ENCODE results near the gene SHH. TPM values are rescaled to one million over a fixed set of nuclear protein-coding genes. Genes with fewer than 3 reads are reported as not detected.
A peak's percentile ranks its signal among the peaks of the same experiment; 100 is the strongest.

Gene SHH
- total RNA-seq, 2 experiments from 2014 or later = not detected

DNA sequence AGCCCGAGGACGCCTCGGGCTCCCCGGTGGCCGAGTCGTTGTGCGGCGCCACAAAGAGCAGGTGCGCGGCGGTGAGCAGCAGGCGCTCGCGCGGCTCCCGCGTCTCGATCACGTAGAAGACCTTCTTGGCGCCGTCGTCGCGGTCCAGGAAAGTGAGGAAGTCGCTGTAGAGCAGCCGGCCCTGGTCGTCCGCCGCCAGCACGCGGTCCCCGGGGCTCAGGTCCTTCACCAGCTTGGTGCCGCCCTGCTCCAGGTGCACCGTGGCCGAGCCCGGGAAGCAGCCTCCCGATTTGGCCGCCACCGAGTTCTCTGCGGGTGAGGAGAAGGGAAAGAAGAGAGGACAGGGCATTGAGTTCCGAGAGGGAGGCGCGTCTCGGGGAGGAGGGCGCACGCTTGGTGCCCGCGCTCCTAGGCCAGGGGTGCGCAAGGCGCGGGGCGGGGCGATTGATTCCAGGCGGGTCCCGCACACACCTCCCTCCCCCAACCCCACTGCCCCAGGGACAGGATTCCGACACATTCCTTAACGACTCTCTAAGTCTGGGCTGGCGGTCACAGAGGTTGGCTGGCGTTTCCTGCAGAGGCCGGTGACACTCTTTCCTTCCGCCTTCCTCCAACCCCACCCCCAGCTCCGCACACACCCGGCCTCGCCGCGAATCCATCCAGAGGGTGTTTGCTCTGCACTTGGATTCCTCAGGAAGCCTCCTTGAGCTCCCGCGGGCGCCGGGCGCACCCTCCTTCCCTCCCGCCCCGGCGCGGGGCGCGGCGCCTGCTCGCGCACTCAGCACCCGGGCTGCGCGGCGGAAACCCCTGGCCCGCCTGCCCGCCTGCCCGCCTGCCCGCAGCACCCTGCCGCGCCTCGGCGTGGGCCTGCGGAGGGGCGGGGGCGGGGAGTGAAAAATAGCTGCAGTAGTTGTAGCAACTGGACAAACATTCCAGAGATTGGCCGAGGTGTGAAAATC, 8.6 kb downstream of the SHH start:
- Mint-ChIP-seq H3K27me3 (peaks cover 68% of the 10 kb centered on the region), H3K9me3 (no peaks in the 10 kb centered on the region), H3K4me1 (peaks cover 28% of the 10 kb centered on the region), H3K27ac (no peak overlapping the region), H3K36me3 (ENCODE audit: low read depth) (no peaks in the 10 kb centered on the region), H3K4me3 (peak overlapping the region; percentile 72)
- peak; percentile 27 for DNase-seq
- CTCF ChIA-PET = interaction anchor here (0.6 kb wide), 1 partner anchor 838 kb away, joined by 3 read pairs; no protein-coding TSS in a partner anchor
- POLR2A ChIA-PET = no interaction called here

DNA sequence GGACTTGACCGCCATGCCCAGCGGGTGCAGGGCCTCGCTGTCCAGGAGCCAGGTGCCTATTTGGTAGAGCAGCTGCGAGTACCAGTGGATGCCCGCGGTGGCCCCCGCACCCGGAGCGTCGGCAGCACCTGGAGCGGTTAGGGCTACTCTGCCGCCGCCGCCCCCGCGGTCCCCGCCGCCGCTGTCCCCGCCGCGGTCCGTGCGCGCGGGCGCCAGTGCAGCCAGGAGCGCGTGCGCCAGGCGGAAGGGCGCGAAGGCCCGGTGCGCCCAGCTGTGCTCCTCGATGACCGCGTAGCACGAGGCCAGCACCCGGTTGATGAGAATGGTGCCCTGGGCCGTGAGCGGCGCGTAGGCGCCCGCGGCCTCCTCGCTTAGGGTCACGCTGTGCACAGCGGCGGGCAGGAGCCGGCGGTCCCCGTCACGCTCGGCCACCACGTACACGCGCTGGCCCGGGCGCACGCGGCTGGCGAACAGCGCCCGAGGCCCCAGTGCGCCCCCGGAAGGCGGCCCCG, 9.3 kb downstream of the SHH start:
- ChIA-PET POLR2A (no interaction called here), CTCF (no interaction called here)
- Mint-ChIP-seq H3K36me3 (ENCODE audit: low read depth) (no peaks in the 10 kb centered on the region), H3K4me3 (no peak overlapping the region), H3K27ac (no peak overlapping the region), H3K27me3 (peaks cover 72% of the 10 kb centered on the region), H3K9me3 (no peaks in the 10 kb centered on the region), H3K4me1 (peaks cover 30% of the 10 kb centered on the region)
- no peak for DNase-seq

DNA sequence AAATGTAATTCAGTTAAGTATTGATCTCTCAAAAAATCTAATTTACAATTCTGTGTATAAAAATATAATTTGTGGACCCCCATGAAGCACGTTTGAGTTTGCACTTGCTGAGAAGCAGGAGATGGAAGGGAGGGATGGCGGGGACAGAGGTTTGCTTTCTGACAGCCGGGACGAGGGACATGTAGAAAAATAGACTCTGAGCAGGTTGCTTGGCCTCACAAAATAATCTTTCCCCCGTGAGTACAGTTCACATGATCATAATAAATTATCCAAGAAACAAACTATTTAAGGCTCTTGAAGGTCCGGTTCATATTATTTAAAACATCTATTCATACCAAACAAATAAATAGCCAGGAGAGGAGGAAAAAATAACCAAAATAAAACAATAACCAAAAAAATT, 10.0 kb downstream of the SHH start:
- ChIA-PET CTCF (no interaction called here), POLR2A (no interaction called here)
- DNase-seq = no peak
- Mint-ChIP-seq H3K9me3 (no peaks in the 10 kb centered on the region), H3K36me3 (ENCODE audit: low read depth) (no peaks in the 10 kb centered on the region), H3K4me1 (peaks cover 23% of the 10 kb centered on the region), H3K4me3 (no peak overlapping the region), H3K27me3 (peaks cover 65% of the 10 kb centered on the region), H3K27ac (no peak overlapping the region)

DNA sequence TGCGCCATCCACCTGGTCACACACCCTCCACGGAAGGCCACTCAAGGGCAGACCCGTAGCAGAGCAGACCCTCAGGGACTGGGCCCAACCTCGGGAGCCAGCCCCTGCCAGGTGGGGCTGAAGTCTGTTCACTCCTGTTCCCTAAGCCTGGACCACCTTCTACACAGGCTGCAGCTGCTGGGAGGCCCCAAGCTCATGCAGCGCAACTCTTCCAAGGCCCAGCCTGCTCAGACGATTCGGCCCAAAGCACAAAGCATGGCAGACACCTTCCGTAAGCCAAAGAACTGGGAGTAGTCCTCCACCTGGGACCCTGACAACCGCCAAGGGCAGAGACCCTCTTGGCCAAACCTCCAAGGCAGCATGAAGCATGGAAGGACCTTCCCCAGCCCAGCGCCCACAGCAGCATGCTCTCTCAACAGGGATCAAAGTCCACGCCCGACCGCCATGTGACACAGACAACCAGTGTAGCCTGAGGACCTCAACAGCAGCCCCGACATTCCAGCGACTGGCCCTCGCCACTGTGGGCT, 11.5 kb downstream of the SHH start:
- CTCF ChIA-PET = no interaction called here
- Mint-ChIP-seq H3K9me3 (no peaks in the 10 kb centered on the region), H3K4me1 (peaks cover 17% of the 10 kb centered on the region), H3K4me3 (no peak overlapping the region), H3K27ac (no peak overlapping the region), H3K36me3 (ENCODE audit: low read depth) (no peaks in the 10 kb centered on the region), H3K27me3 (peaks cover 52% of the 10 kb centered on the region)
- DNase-seq = no peak
- POLR2A ChIA-PET = no interaction called here

DNA sequence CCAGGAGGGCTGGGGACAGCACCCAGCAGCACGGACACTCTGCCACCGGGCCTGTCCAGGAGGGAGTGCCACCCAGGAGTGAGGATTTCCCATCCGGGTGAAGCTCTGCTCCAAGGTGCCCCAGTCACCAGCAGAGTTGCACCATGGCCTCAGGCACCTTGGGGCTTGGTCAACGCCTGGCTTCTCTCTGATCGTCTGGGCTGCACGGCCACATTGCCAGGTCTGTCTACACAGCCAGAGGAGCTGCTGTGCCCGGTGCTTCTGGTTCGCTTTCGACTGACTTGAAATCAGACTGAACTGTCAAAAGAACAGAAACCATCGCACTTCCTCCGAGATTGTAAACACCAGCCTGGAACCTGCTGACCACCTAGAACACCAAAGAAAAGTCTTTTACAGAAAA, 12.0 kb downstream of the SHH start:
- ChIA-PET POLR2A (no interaction called here), CTCF (no interaction called here)
- peaks cover 16% of the 10 kb centered on the region for H3K4me1 Mint-ChIP-seq
- no peaks in the 10 kb centered on the region for H3K9me3 Mint-ChIP-seq
- no peak overlapping the region for H3K27ac Mint-ChIP-seq
- H3K4me3 Mint-ChIP-seq = no peak overlapping the region
- no peak for DNase-seq
- no peaks in the 10 kb centered on the region for H3K36me3 Mint-ChIP-seq (ENCODE audit: low read depth)
- peaks cover 53% of the 10 kb centered on the region for H3K27me3 Mint-ChIP-seq

DNA sequence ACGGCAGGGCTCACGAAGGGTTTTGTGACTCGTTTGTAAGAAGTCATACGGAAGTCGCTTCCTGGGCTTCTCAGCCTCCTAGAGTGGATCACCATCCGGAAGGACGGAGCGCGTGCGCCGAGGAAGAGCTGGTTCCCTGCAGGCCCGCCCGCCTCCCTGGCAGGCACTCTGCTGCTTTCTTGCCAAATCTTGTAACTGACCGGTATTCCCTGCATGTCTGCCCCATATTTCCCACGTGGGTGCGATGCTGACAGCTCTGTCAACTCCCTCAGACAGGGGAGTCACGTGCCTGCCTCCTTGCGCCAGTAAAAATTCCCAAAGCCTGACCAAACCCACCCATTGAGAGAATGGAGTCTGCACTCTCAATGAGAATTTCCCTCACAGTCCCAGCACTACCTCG, 12.7 kb downstream of the SHH start:
- no peak overlapping the region for H3K4me3 Mint-ChIP-seq
- CTCF ChIA-PET = interaction anchor here (1.4 kb wide), 1 partner anchor 201 kb away, joined by 3 read pairs; no protein-coding TSS in a partner anchor
- POLR2A ChIA-PET = no interaction called here
- DNase-seq = no peak
- H3K4me1 Mint-ChIP-seq = peaks cover 15% of the 10 kb centered on the region
- no peak overlapping the region for H3K27ac Mint-ChIP-seq
- peaks cover 51% of the 10 kb centered on the region for H3K27me3 Mint-ChIP-seq
- no peaks in the 10 kb centered on the region for H3K9me3 Mint-ChIP-seq
- no peaks in the 10 kb centered on the region for H3K36me3 Mint-ChIP-seq (ENCODE audit: low read depth)

DNA sequence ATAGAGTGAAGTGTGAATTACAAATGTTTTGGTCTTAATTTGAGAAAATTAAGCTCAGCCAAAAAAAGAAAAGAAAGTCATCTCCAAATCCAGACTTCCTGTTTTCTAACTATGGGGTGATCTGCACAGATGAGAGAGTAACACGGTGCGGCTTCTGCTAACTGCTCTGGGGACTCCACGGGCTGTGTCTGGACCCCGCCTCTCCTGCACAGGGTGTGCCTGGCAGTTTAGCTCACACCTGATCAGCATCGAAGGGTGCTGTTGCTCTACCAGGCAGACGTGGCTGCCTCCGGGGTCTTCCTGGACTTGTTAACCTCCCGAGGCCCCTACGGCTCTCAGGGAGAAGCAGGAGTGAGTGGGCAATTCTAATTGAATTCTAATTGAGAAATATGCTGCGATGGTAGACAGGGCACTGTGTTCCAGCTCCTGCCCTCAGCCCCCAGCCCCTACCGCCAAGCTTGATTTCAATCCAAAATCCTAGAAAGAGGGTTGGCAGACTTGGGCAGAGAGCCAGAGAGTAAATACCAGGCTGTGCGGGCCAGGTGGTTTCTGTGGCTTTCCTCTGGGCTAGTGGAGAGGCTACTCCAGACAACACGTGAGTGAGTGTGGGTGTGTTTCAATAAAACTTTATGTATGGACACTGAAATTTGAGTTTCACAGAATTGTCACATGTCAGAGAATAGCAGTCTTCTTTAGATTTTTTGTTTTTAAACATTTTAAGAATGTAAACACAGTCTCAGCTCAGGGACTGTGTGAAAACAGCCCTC, 13.4 kb downstream of the SHH start:
- DNase-seq = no peak
- no peaks in the 10 kb centered on the region for H3K9me3 Mint-ChIP-seq
- CTCF ChIA-PET = interaction anchor here (1.4 kb wide), 1 partner anchor 200 kb away, joined by 3 read pairs; no protein-coding TSS in a partner anchor
- H3K27me3 Mint-ChIP-seq = peaks cover 47% of the 10 kb centered on the region
- POLR2A ChIA-PET = no interaction called here
- no peak overlapping the region for H3K27ac Mint-ChIP-seq
- no peak overlapping the region for H3K4me3 Mint-ChIP-seq
- no peaks in the 10 kb centered on the region for H3K36me3 Mint-ChIP-seq (ENCODE audit: low read depth)
- H3K4me1 Mint-ChIP-seq = peaks cover 11% of the 10 kb centered on the region

DNA sequence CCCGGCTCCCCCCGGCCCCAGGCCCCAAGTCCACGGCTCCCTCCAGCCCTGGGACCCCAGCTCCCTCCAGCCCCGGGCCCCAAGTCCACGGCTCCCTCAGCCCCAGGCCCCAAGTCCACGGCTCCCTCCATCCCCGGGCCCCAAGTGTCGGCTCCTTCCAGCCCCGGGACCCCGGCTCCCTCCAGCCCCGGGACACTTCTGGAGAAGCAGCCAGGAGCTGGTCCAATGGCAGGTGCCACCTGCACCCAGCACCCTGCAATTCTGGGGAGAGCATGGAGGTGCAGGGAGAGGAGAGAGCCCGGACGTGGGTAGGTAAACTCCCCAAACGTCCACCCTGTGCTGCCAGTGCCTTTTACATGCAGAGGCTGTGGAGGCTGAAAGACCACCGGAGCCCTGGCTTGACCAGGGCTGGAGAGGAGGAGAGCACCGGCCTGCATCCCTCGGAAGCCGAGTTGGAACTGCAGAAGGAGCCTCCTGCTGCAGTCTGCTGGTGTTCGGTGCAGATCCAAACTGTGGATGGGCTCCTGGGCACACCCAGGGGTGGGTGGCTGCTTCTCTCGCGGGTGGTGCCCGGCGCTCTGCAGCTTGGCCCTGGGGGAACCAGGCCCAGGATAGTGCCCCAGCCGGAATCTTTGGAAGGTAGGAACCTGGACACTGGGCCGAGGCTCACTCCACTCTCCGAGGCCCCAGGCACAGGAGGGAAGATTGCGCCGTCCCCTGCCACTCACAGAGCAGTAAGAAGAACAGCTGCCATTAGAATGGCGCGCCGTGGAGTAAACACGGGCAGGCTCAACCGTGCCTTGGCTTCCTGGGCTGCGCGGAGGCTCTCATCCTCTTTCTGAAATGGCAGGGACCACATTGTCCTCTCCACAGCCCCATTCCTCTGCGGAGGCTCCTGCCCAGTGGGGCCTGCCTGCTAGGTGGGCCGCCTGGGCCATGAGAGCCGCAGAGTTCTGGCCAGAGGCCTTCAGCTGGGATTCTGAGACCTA, 14.7 kb downstream of the SHH start:
- Mint-ChIP-seq H3K27me3 (peaks cover 40% of the 10 kb centered on the region), H3K27ac (no peak overlapping the region), H3K4me1 (peaks cover 5% of the 10 kb centered on the region), H3K36me3 (ENCODE audit: low read depth) (no peaks in the 10 kb centered on the region), H3K9me3 (no peaks in the 10 kb centered on the region), H3K4me3 (no peak overlapping the region)
- POLR2A ChIA-PET = no interaction called here
- CTCF ChIA-PET = interaction anchor here (1.4 kb wide), 1 partner anchor 199 kb away, joined by 3 read pairs; no protein-coding TSS in a partner anchor
- DNase-seq = no peak

DNA sequence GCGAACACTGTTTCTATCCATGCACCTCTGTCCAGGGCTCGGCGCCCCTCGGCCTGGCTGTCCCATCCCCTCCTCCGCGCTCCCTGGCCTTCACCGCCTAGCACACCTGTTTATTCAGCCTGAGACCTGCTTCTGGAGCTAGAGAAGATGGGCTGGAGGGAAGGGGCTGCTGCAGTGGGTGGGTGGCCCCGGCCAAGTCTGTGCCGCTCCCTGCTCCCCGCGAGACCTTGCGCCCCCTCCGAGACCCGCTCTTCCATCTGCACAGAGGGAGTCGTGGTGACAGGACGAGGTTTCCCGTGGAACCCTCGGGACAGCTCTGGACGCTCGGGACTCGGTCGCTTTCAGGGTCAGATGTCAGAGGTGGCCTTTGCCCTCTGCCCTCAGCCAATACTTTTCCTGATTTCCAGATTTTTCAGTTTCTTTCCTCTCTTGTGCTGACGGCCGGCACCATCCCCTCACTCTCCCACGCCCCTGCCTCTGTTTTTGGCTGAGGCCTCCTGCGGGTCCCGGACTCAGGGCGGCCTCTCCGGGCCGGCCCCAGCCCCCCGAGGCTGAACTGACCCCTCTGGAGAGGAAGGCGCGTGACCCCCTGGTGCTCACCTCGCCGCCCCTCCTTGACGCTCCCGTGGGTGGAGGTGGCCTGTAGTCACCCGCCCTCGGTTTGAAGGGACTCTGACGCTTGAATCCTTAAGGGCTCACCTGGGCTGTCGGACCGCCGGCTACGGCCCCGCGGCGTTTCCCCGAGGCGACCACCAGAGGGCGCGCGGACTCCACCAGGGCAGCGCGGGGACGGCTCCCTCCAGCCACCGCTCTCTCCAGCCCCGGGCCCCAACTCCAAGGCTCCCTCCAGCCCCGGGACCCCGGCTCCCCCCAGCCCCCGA, 15.6 kb downstream of the SHH start:
- H3K9me3 Mint-ChIP-seq = no peaks in the 10 kb centered on the region
- no peak overlapping the region for H3K4me3 Mint-ChIP-seq
- H3K27ac Mint-ChIP-seq = no peak overlapping the region
- peak; percentile 70 for DNase-seq
- ChIA-PET POLR2A (no interaction called here), CTCF (interaction anchor here (1.1 kb wide), 1 partner anchor 198 kb away, joined by 4 read pairs; no protein-coding TSS in a partner anchor)
- H3K36me3 Mint-ChIP-seq (ENCODE audit: low read depth) = no peaks in the 10 kb centered on the region
- H3K27me3 Mint-ChIP-seq = peaks cover 35% of the 10 kb centered on the region
- H3K4me1 Mint-ChIP-seq = peaks cover 2% of the 10 kb centered on the region

DNA sequence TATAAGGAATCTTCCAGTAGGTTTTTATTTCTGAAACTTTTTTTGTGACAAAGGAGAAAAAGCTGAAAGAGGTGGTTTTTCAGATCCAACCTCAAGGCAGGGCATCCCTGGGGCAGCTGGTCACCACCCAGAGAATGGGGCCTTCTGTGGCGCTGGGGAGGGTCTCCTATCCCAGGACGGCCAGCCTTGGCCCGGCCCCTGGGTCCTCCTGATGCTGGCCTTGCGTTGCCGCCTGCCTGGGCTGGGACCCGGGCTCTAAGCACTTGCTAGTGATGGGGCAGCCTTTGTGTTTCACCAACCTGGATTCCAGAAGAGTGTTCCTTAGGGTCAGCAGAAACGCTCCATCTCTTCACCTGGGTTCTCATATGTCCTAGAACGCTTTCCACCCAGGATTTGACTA, 16.3 kb downstream of the SHH start:
- POLR2A ChIA-PET = no interaction called here
- DNase-seq = no peak
- no peak overlapping the region for H3K27ac Mint-ChIP-seq
- H3K4me1 Mint-ChIP-seq = peaks cover 2% of the 10 kb centered on the region
- H3K4me3 Mint-ChIP-seq = no peak overlapping the region
- H3K36me3 Mint-ChIP-seq (ENCODE audit: low read depth) = no peaks in the 10 kb centered on the region
- CTCF ChIA-PET = interaction anchor here (1.1 kb wide), 1 partner anchor 197 kb away, joined by 4 read pairs; no protein-coding TSS in a partner anchor
- H3K27me3 Mint-ChIP-seq = peaks cover 30% of the 10 kb centered on the region
- H3K9me3 Mint-ChIP-seq = no peaks in the 10 kb centered on the region

DNA sequence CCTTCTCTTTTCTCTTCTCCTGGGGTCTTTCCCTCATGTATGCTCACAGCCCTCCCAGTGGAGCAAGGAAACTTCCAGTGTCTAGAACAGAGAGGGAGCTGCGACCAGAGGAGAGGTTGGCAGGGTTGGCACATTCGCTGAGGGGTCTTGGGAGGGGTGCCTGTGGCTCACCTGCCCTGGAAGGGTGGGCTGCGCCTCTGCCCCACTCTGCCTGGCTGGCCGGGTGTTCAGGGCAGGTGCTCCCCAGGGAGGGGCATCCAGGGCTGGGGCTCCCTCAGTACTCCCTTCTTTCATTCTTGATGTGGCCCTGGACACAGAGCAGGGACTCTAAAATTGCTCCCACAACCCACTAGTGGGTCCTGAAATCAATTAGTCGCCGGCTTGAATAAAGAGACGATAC, 16.9 kb downstream of the SHH start:
- Mint-ChIP-seq H3K4me3 (no peak overlapping the region), H3K27ac (no peak overlapping the region), H3K9me3 (no peaks in the 10 kb centered on the region), H3K27me3 (peaks cover 25% of the 10 kb centered on the region), H3K36me3 (ENCODE audit: low read depth) (no peaks in the 10 kb centered on the region), H3K4me1 (peaks cover 2% of the 10 kb centered on the region)
- CTCF ChIA-PET = interaction anchor here (0.7 to 1.5 kb wide), 5 partner anchors 25 to 1203 kb away, joined by 3 to 7 read pairs (median 4); no protein-coding TSS in a partner anchor
- POLR2A ChIA-PET = no interaction called here
- DNase-seq = no peak
